ENCODE results near the gene LRMDA.

Gene LRMDA

DNA sequence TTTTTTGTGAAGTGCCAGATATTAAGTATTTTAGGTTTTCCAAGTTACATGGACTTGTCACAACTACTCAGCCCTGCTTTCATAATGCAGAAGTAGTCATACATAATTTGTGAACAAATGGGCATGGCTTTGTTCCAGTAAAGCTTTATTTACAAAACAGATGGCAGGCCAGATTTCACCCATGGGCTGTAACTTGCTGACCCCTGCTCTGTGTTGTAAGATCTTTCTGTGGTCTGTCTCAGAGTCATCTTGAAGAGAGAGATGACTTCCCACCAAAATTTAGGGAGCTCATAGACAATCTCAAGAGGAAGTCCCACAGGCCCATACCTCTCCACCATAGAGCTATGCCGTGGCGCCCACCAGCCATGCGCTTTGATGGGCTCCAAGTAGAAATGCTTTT lies 616.1 kb downstream of the LRMDA start:
- Histone ChIP-seq H3K4me3 (ENCODE audit: low read length) (no peak overlapping the region), H3K27ac (ENCODE audit: low read length) (no peak overlapping the region), H3K9me3 (ENCODE audit: insufficient read depth, low read length) (no peaks in the 10 kb centered on the region), H3K4me2 (ENCODE audit: low read length) (no peak overlapping the region), H3K4me1 (ENCODE audit: low read length) (no peaks in the 10 kb centered on the region), H4K20me1 (ENCODE audit: insufficient read depth, low read length) (no peaks in the 10 kb centered on the region), H3K27me3 (ENCODE audit: low read depth, low read length) (no peaks in the 10 kb centered on the region), H3K79me2 (ENCODE audit: low read length) (no peaks in the 10 kb centered on the region), H2AFZ (ENCODE audit: low read depth, low read length) (no peak overlapping the region), H3K36me3 (replicated peaks; ENCODE audit: low read depth, low read length) (no peaks in the 10 kb centered on the region), H3K9ac (ENCODE audit: low read length) (no peak overlapping the region)
- TF ChIP-seq EZH2phosphoT487 (IDR thresholded peaks at IDR 0.05; ENCODE audit: low read depth), result no peak
- TF ChIP-seq, protein P1, sequence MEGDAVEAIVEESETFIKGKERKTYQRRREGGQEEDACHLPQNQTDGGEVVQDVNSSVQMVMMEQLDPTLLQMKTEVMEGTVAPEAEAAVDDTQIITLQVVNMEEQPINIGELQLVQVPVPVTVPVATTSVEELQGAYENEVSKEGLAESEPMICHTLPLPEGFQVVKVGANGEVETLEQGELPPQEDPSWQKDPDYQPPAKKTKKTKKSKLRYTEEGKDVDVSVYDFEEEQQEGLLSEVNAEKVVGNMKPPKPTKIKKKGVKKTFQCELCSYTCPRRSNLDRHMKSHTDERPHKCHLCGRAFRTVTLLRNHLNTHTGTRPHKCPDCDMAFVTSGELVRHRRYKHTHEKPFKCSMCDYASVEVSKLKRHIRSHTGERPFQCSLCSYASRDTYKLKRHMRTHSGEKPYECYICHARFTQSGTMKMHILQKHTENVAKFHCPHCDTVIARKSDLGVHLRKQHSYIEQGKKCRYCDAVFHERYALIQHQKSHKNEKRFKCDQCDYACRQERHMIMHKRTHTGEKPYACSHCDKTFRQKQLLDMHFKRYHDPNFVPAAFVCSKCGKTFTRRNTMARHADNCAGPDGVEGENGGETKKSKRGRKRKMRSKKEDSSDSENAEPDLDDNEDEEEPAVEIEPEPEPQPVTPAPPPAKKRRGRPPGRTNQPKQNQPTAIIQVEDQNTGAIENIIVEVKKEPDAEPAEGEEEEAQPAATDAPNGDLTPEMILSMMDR (IDR thresholded peaks at IDR 0.05; ENCODE audit: low read depth, low read length), result no peak

DNA sequence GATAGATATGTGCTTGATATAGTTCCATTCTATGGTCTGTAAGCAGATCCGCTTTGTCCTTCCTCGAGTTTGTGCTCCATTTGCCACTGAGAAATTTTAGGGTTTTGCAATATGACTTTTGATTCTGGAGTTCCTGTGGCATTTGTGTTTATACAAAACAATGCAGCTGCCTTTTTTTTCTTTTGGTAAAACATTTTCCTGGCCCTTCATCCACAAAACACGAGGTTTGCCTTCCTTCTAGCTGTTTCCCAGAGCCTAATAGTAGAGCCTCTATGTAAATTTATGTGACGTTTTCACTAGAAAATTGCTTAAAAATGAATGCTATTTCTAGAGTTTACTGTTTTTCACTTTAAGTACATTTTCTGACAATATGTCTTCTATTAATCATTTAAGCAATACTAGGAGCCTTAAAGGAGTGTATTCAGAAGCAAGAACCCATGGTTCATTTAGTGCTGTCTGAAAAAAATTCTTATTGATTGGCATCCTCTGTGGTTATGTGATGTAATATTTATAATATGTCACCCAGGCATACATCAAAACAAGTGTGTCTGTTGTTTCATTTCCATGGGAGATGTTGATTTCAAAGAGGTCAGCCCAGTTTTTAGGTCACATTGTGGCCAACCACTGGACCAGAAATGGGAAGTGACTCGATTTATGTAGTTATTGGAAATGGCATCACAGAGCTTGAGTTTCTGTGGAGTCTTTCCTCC lies 618.3 kb downstream of the LRMDA start:
- Histone ChIP-seq H3K4me3 (ENCODE audit: low read length) (no peak overlapping the region), H3K27ac (ENCODE audit: low read length) (no peak overlapping the region), H3K27me3 (ENCODE audit: low read depth, low read length) (no peaks in the 10 kb centered on the region), H3K9me3 (ENCODE audit: insufficient read depth, low read length) (no peaks in the 10 kb centered on the region), H3K4me1 (ENCODE audit: low read length) (no peaks in the 10 kb centered on the region), H4K20me1 (ENCODE audit: insufficient read depth, low read length) (no peaks in the 10 kb centered on the region), H3K79me2 (ENCODE audit: low read length) (no peaks in the 10 kb centered on the region), H2AFZ (ENCODE audit: low read depth, low read length) (no peak overlapping the region), H3K4me2 (ENCODE audit: low read length) (no peak overlapping the region), H3K36me3 (replicated peaks; ENCODE audit: low read depth, low read length) (no peaks in the 10 kb centered on the region), H3K9ac (ENCODE audit: low read length) (no peak overlapping the region)
- TF ChIP-seq, protein P1 (IDR thresholded peaks at IDR 0.05; ENCODE audit: low read depth, low read length), result no peak
- no peak for TF ChIP-seq EZH2phosphoT487 (IDR thresholded peaks at IDR 0.05; ENCODE audit: low read depth)

DNA sequence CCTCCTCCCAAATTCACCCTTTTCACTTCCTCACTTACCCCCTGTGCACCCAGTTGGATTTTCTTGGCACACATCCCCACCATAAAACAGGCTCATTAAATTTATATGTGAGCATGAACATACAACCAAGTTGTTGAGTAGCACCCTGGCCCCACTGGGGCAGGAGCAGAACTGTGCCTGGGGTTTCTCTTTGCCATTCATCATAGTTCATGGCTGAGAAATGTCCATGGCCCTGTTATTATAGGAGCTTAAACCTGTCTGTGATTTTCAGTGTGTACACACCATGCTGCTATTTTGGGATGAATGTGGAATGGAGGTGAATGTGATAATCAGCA lies 618.8 kb downstream of the LRMDA start:
- Histone ChIP-seq H3K9ac (ENCODE audit: low read length) (no peak overlapping the region), H2AFZ (ENCODE audit: low read depth, low read length) (no peak overlapping the region), H3K36me3 (replicated peaks; ENCODE audit: low read depth, low read length) (no peaks in the 10 kb centered on the region), H3K4me3 (ENCODE audit: low read length) (no peak overlapping the region), H3K27me3 (ENCODE audit: low read depth, low read length) (no peaks in the 10 kb centered on the region), H3K79me2 (ENCODE audit: low read length) (no peaks in the 10 kb centered on the region), H3K4me1 (ENCODE audit: low read length) (no peaks in the 10 kb centered on the region), H3K4me2 (ENCODE audit: low read length) (no peak overlapping the region), H3K9me3 (ENCODE audit: insufficient read depth, low read length) (no peaks in the 10 kb centered on the region), H3K27ac (ENCODE audit: low read length) (no peak overlapping the region), H4K20me1 (ENCODE audit: insufficient read depth, low read length) (no peaks in the 10 kb centered on the region)
- TF ChIP-seq, protein P1 (IDR thresholded peaks at IDR 0.05; ENCODE audit: low read depth, low read length), result no peak
- TF ChIP-seq EZH2phosphoT487 (IDR thresholded peaks at IDR 0.05; ENCODE audit: low read depth), result no peak

DNA sequence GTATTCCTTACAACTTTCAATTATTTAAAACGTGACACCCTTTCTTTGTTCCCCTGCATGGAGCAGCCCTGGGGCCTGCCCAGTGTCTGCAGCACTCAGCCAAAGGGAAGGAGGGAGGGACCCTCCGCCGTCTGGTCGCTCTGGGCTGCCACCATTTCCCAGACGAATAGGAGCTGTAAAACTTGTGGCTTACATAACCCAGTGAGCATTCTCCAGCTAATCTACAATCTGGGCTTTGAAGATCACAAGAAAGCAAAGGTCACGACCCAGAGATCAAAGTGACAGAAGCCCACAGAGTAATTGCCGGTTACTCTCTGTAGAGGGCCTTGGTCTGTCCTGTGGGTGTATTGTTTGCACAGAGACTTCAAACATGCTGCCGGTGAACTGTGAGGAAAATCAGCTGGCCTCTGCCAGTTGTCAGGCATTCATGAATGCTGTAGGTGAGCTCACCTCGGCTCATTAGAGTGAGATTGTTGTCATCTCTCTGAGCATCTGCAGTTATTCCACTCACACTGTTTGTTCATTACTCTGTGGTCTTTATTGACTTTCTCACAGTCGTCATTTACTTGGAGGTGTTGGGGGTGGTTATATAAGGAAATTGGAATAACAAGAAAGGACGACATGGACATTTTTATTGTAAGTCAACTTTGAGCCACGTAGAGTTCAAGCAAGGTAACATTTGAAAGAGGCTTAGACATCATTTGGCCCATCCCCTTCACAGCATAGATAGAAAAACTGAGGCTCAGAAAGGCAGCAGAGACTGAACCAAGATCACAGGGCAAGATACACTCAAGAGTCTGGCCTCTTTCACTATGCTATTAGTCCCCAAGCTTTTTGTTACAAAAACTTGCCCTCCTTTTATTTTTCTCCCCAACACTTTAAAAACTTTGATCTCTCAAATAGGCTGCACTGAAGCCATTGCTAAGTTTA lies 619.8 kb downstream of the LRMDA start:
- H3K36me3 ChIP-seq (replicated peaks; ENCODE audit: low read depth, low read length), result no peaks in the 10 kb centered on the region
- H3K27me3 ChIP-seq (ENCODE audit: low read depth, low read length), result no peaks in the 10 kb centered on the region
- no peak overlapping the region for H3K4me2 ChIP-seq (ENCODE audit: low read length)
- no peak for TF ChIP-seq EZH2phosphoT487 (IDR thresholded peaks at IDR 0.05; ENCODE audit: low read depth)
- TF ChIP-seq, protein P1 (IDR thresholded peaks at IDR 0.05; ENCODE audit: low read depth, low read length), result no peak
- no peak overlapping the region for H2AFZ ChIP-seq (ENCODE audit: low read depth, low read length)
- H3K79me2 ChIP-seq (ENCODE audit: low read length), result no peaks in the 10 kb centered on the region
- H3K4me3 ChIP-seq (ENCODE audit: low read length), result no peak overlapping the region
- H3K9ac ChIP-seq (ENCODE audit: low read length), result no peak overlapping the region
- no peaks in the 10 kb centered on the region for H3K9me3 ChIP-seq (ENCODE audit: insufficient read depth, low read length)
- H4K20me1 ChIP-seq (ENCODE audit: insufficient read depth, low read length), result no peaks in the 10 kb centered on the region
- H3K27ac ChIP-seq (ENCODE audit: low read length), result no peak overlapping the region
- no peaks in the 10 kb centered on the region for H3K4me1 ChIP-seq (ENCODE audit: low read length)

All from OCI-LY3 (cell line).